GM18499 (cell line): ENCODE measurements around the gene FAM81A.
"Not testable (repeated sequence)": the region's sequence is repeated elsewhere in the genome, so short reads cannot be mapped to it uniquely, and the experiment has no call there.

Experiments used
- ATAC-seq: cut with Tn5 transposase; IDR thresholded peaks from one replicate; pipeline ENCODE4 v1.9.1; 2021; ENCODE audit warnings: moderate number of reproducible peaks; ENCODE audit not compliant: insufficient read depth, unreplicated experiment

The FAM81A gene

GRCh38 chr15:59473226-59473625 lies 35.2 kb downstream of the FAM81A start:
- no peak for ATAC-seq

- not testable (repeated sequence) for ATAC-seq
These were observed 37.2 kb downstream of the FAM81A start for GRCh38 chr15:59475161-59475560.

GRCh38 chr15:59484399-59484798 lies 46.4 kb downstream of the FAM81A start:
- no peak for ATAC-seq

- ATAC-seq = no peak
These were observed 47.0 kb downstream of the FAM81A start for GRCh38 chr15:59485036-59485435.

GRCh38 chr15:59489485-59489884 lies 51.5 kb downstream of the FAM81A start:
- ATAC-seq = not testable (repeated sequence)

GRCh38 chr15:59491062-59491461 lies 53.1 kb downstream of the FAM81A start:
- no peak for ATAC-seq

- ATAC-seq = no peak
These were observed 54.7 kb downstream of the FAM81A start for GRCh38 chr15:59492389-59493377.

- ATAC-seq = no peak
These were observed 63.6 kb downstream of the FAM81A start for GRCh38 chr15:59501597-59501996.

- no peak for ATAC-seq
These were observed 77.2 kb downstream of the FAM81A start for GRCh38 chr15:59515190-59515589.

GRCh38 chr15:59516655-59517461 lies 78.9 kb downstream of the FAM81A start:
- no peak for ATAC-seq

- no peak for ATAC-seq
These were observed 81.3 kb downstream of the FAM81A start for GRCh38 chr15:59519329-59519728.

GRCh38 chr15:59521443-59521842 lies 83.5 kb downstream of the FAM81A start:
- no peak for ATAC-seq

- no peak for ATAC-seq
These were observed 85.0 kb downstream of the FAM81A start for GRCh38 chr15:59522988-59523461.

GRCh38 chr15:59523702-59524101 lies 85.7 kb downstream of the FAM81A start:
- ATAC-seq = no peak

GRCh38 chr15:59524331-59524731 lies 86.3 kb downstream of the FAM81A start:
- ATAC-seq = no peak

- ATAC-seq = not testable (repeated sequence)
These were observed 88.5 kb downstream of the FAM81A start for GRCh38 chr15:59526466-59526865.

- no peak for ATAC-seq
These were observed 90.4 kb downstream of the FAM81A start for GRCh38 chr15:59528429-59528828.

- ATAC-seq = no peak
These were observed 91.0 kb downstream of the FAM81A start for GRCh38 chr15:59528961-59529402.

- no peak for ATAC-seq
These were observed 93.2 kb downstream of the FAM81A start for GRCh38 chr15:59531066-59531675.

- no peak for ATAC-seq
These were observed 94.9 kb downstream of the FAM81A start for GRCh38 chr15:59532770-59533379.
